Trophoblast cell (in vitro differentiated cells and primary cell): ENCODE data around the gene EEF1A2.

Source experiments
- DNase-seq, 2 donors: peaks; one replicate each; pipeline ENCODE4 v3.0.0-alpha.2; 2016
- H2AFZ ChIP-seq: 2 replicates; pipeline ENCODE4 v1.6.1; 2013; ENCODE audit warnings: low read length, moderate library complexity, mild to moderate bottlenecking; ENCODE audit not compliant: insufficient read depth, poor library complexity
- H2AK5ac ChIP-seq: 2 replicates; pipeline ENCODE4 v1.6.1; 2013; ENCODE audit warnings: mild to moderate bottlenecking, low read length
- H2BK120ac ChIP-seq: 2 replicates; pipeline ENCODE4 v1.6.1; 2013; ENCODE audit warnings: low read length, mild to moderate bottlenecking, moderate library complexity; ENCODE audit not compliant: insufficient read depth, poor library complexity
- H2BK12ac ChIP-seq: 2 replicates; pipeline ENCODE4 v1.6.1; 2013; ENCODE audit warnings: mild to moderate bottlenecking, low read length, moderate library complexity
- H2BK5ac ChIP-seq: 2 replicates; pipeline ENCODE4 v1.6.1; 2013; ENCODE audit warnings: low read length, low read depth, moderate library complexity, mild to moderate bottlenecking; ENCODE audit not compliant: poor library complexity
- H3K14ac ChIP-seq: 2 replicates; pipeline ENCODE4 v1.6.1; 2013; ENCODE audit warnings: mild to moderate bottlenecking, low read length
- H3K18ac ChIP-seq: 2 replicates; pipeline ENCODE4 v1.6.1; 2013; ENCODE audit warnings: mild to moderate bottlenecking, low read length
- H3K23ac ChIP-seq: 2 replicates; pipeline ENCODE4 v1.6.1; 2013; ENCODE audit warnings: low read length
- H3K27ac ChIP-seq: 2 replicates; pipeline ENCODE4 v1.5.1; 2013; ENCODE audit warnings: low read depth, mild to moderate bottlenecking, inconsistent platforms, low read length, moderate library complexity
- H3K27me3 ChIP-seq: 2 replicates; pipeline ENCODE4 v1.6.1; 2013; ENCODE audit warnings: inconsistent platforms, mild to moderate bottlenecking, low read length, moderate library complexity; ENCODE audit not compliant: insufficient read depth
- H3K36me3 ChIP-seq, 2 experiments: 1 replicate in 1 of 2; 2 replicates in 1 of 2; pipeline ENCODE4 v1.6.1; 2013; ENCODE audit warnings: low read length in 2 of 2, mild to moderate bottlenecking in 2 of 2, moderate library complexity in 1 of 2; ENCODE audit not compliant: insufficient read depth in 2 of 2, control insufficient read depth in 1 of 2
- H3K4ac ChIP-seq: 2 replicates; pipeline ENCODE4 v1.6.1; 2013; ENCODE audit warnings: low read depth, mild to moderate bottlenecking, low read length, moderate library complexity
- H3K4me1 ChIP-seq, 2 experiments: 1 replicate in 1 of 2; 2 replicates in 1 of 2; pipeline ENCODE4 v1.6.1; 2013; ENCODE audit warnings: low read length in 2 of 2, mild to moderate bottlenecking in 2 of 2, moderate library complexity in 1 of 2; ENCODE audit not compliant: insufficient read depth in 2 of 2, control insufficient read depth in 1 of 2
- H3K4me2 ChIP-seq: 2 replicates; pipeline ENCODE4 v1.6.1; 2013; ENCODE audit warnings: inconsistent platforms, mild to moderate bottlenecking, low read length, moderate library complexity
- H3K4me3 ChIP-seq: 2 replicates; pipeline ENCODE4 v1.5.1; 2013; ENCODE audit warnings: mild to moderate bottlenecking, low read depth, low read length, inconsistent platforms
- H3K79me1 ChIP-seq: one replicate; pipeline ENCODE4 v1.6.1; 2013; ENCODE audit warnings: low read length
- H3K79me2 ChIP-seq: 2 replicates; pipeline ENCODE4 v1.6.1; 2013; ENCODE audit warnings: low read length, mild to moderate bottlenecking; ENCODE audit not compliant: control insufficient read depth, insufficient read depth, poor library complexity
- H3K9ac ChIP-seq: 2 replicates; pipeline ENCODE4 v1.6.1; 2013; ENCODE audit warnings: mild to moderate bottlenecking, low read length
- H3K9me3 ChIP-seq: 2 replicates; pipeline ENCODE4 v1.6.1; 2013; ENCODE audit warnings: low read depth, mild to moderate bottlenecking, control low read depth, inconsistent platforms, low read length; ENCODE audit not compliant: insufficient read depth
- H4K12ac ChIP-seq: 2 replicates; pipeline ENCODE4 v1.6.1; 2013; ENCODE audit warnings: low read depth, mild to moderate bottlenecking, low read length, moderate library complexity
- H4K8ac ChIP-seq: 2 replicates; pipeline ENCODE4 v1.6.1; 2013; ENCODE audit warnings: low read depth, mild to moderate bottlenecking, low read length, moderate library complexity
- H4K91ac ChIP-seq: one replicate; pipeline ENCODE4 v1.6.1; 2013; ENCODE audit warnings: low read depth, mild to moderate bottlenecking, low read length, moderate library complexity
- WGBS: extraction: QIAGEN DNeasy Blood & Tissue Kit; methylation state at CpG from one replicate; pipeline ENCODE4 v1.1.7; 2013; ENCODE audit warnings: missing lambda C conversion rate; ENCODE audit not compliant: insufficient read length, insufficient coverage; ENCODE audit errors: extremely low coverage; 5-methylcytosine and 5-hydroxymethylcytosine counted together

EEF1A2 gene

DNA sequence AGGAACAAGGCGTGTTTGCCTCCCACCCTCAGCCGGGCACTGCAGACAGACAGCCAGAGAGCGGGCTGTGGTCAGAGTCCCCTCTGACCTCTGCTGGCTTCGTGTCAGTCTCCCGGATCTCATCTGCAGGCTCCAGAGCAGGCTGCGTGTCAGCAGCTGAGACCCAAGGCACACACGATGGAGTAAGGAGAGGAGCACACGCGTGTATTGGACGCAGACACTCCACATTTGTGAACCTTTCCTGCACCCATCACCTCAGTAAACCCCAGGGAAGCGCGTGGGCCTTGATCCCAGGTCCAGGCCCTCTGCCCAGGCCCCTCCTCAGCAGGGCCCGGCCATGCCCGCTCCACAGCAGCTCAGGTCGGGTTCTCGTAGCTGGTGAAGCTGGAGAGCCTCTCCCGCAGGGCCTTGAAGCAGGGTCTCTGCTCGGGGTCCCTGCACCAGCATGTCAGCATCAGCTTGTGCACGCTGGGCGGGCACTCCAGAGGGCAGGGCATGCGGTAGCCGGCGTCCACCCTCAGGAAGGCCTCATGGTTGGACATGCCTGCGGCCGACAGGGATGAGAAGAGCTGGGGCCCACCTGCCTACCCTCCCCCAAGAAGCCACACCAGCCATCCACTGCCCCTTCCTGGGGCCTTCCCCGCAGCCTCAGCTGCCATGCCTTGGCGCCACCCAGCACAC lies 30.4 kb upstream of the EEF1A2 start:
- Histone ChIP-seq H3K9ac (no peak overlapping the region), H3K9me3 (peaks cover 2% of the 10 kb centered on the region), H3K27me3 (no peaks in the 10 kb centered on the region), H3K23ac (no peak overlapping the region), H3K14ac (no peak overlapping the region), H2BK12ac (no peak overlapping the region), H2BK120ac (no peak overlapping the region), H3K18ac (no peak overlapping the region), H3K27ac (no peak overlapping the region), H3K79me2 (no peaks in the 10 kb centered on the region), H3K4me2 (no peak overlapping the region), H3K4ac (no peak overlapping the region), H3K4me1 (no peaks in the 10 kb centered on the region), H2BK5ac (no peak overlapping the region), H2AFZ (no peak overlapping the region), H3K36me3 (no peaks in the 10 kb centered on the region), H4K12ac (no peak overlapping the region), H2AK5ac (no peak overlapping the region), H3K79me1 (no peaks in the 10 kb centered on the region), H4K8ac (no peak overlapping the region), H4K91ac (no peak overlapping the region), H3K4me3 (no peak overlapping the region)
- WGBS: no CpG with 5 or more reads among the region's 27 CpGs
- no peak for DNase-seq

DNA sequence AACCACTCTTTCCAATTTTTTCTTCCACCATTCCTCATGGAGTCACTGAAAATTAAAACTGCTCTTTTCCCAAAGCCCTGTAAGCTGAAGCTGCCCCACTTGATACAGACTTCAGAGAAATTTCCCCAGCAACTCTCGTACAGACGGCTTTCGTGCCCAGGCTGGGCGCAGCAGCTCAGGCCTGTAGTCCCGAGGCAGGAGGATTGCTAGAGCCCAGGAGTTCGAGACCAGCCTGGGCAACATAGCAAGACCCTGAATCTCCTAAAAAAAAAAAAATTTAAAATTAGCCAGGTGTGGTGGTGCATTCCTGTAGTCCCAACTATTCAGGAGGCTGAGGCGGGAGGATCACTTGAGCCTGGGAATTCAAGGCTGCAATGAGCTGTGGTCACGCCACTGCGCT lies 28.3 kb upstream of the EEF1A2 start:
- Histone ChIP-seq H3K4me1 (peaks cover 5% of the 10 kb centered on the region in 2 experiments), H3K4me2 (no peak overlapping the region), H3K23ac (no peak overlapping the region), H3K79me2 (peaks cover 2% of the 10 kb centered on the region), H3K9ac (no peak overlapping the region), H2BK120ac (no peak overlapping the region), H3K27ac (no peak overlapping the region), H2BK12ac (no peak overlapping the region), H3K4ac (no peak overlapping the region), H3K79me1 (no peaks in the 10 kb centered on the region), H2AK5ac (no peak overlapping the region), H3K4me3 (no peak overlapping the region), H3K27me3 (no peaks in the 10 kb centered on the region), H2AFZ (no peak overlapping the region), H4K8ac (no peak overlapping the region), H3K9me3 (peaks cover 11% of the 10 kb centered on the region), H3K18ac (no peak overlapping the region), H3K14ac (no peak overlapping the region), H4K91ac (no peak overlapping the region), H2BK5ac (no peak overlapping the region), H4K12ac (no peak overlapping the region), H3K36me3 (peaks cover 12 to 15% of the 10 kb centered on the region in 2 experiments)
- DNase-seq: no peak
- no CpG with 5 or more reads among the region's 9 CpGs for WGBS

DNA sequence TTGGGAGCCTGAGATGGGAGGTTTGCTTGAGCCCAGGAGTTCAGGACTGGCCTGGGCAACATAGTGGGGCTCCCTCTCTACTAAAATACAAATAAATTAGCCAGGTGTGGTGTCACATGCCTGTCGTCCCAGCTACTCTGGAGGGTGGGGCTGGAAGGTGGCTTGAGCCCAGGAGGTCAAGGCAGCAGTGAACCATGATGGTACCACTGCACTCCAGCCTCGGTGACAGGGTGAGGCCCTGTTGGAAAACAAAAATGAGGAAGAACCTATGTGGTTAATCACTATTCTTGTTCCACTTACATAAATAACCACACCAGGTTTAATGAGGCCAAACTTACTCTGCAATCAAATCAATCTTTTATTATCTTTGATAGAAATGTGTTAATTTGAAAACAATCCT lies 27.1 kb upstream of the EEF1A2 start:
- peaks cover 4% of the 10 kb centered on the region for H3K79me1 ChIP-seq
- DNase-seq: no peak
- H2AFZ ChIP-seq: no peak overlapping the region
- H3K79me2 ChIP-seq: peaks cover 10% of the 10 kb centered on the region
- H3K18ac ChIP-seq: no peak overlapping the region
- peaks cover 10% of the 10 kb centered on the region for H3K9me3 ChIP-seq
- H3K4me1 ChIP-seq: peaks cover 12 to 13% of the 10 kb centered on the region in 2 experiments
- H3K4ac ChIP-seq: no peak overlapping the region
- no peak overlapping the region for H4K12ac ChIP-seq
- H3K4me2 ChIP-seq: no peak overlapping the region
- peaks cover 19% of the 10 kb centered on the region in 2 experiments for H3K36me3 ChIP-seq
- no peak overlapping the region for H3K27ac ChIP-seq
- no peak overlapping the region for H4K91ac ChIP-seq
- H3K4me3 ChIP-seq: no peak overlapping the region
- H3K9ac ChIP-seq: no peak overlapping the region
- H3K27me3 ChIP-seq: no peaks in the 10 kb centered on the region
- no peak overlapping the region for H4K8ac ChIP-seq
- H2BK5ac ChIP-seq: no peak overlapping the region
- no peak overlapping the region for H2AK5ac ChIP-seq
- H3K23ac ChIP-seq: no peak overlapping the region
- WGBS: no CpG with 5 or more reads among the region's 2 CpGs
- no peak overlapping the region for H2BK12ac ChIP-seq
- no peak overlapping the region for H2BK120ac ChIP-seq
- no peak overlapping the region for H3K14ac ChIP-seq

DNA sequence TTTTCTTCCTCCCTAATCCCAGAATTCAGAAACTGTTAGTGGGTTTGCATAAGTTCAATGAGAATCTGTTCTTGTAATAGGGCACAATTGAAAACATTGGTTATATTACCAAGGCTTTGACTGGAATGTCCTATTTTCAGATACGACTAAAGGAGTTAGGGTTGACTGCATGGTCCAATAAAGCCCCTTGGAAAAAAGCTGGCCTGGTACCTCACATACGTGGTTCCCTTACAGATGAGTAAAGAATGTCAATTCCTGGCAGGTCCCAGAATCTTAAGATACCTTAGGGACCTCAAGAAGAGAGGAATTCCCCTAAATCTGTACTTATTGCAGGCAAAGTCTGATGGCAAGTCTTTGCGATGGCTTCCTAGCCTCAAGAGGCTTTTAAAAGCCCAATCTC lies 26.3 kb upstream of the EEF1A2 start:
- no CpG with 5 or more reads among the region's 3 CpGs for WGBS
- Histone ChIP-seq H3K27me3 (no peaks in the 10 kb centered on the region), H3K4ac (no peak overlapping the region), H3K79me2 (peaks cover 14% of the 10 kb centered on the region), H2BK120ac (no peak overlapping the region), H3K4me1 (peaks cover 12 to 13% of the 10 kb centered on the region in 2 experiments), H3K9me3 (peaks cover 10% of the 10 kb centered on the region), H2BK5ac (no peak overlapping the region), H3K4me3 (no peak overlapping the region), H3K18ac (no peak overlapping the region), H3K27ac (no peak overlapping the region), H3K36me3 (peaks cover 19% of the 10 kb centered on the region in 2 experiments), H3K14ac (no peak overlapping the region), H4K91ac (no peak overlapping the region), H3K9ac (no peak overlapping the region), H2BK12ac (no peak overlapping the region), H2AFZ (no peak overlapping the region), H3K23ac (no peak overlapping the region), H3K4me2 (no peak overlapping the region), H2AK5ac (no peak overlapping the region), H3K79me1 (peaks cover 9% of the 10 kb centered on the region), H4K8ac (no peak overlapping the region), H4K12ac (no peak overlapping the region)
- DNase-seq: no peak
